ENCODE measurements around the gene PHF8.

The PHF8 gene

GRCh38 chrX:53950130-53950733 lies 94.0 kb downstream of the PHF8 start:
- H3K4me3 ChIP-seq = no peak overlapping the region
- TF ChIP-seq CTCF (IDR thresholded peaks at IDR 0.05) = no peak
- no peak overlapping the region for H3K27ac ChIP-seq
- DNase-seq = no peak
- H3K36me3 ChIP-seq = peaks cover 9 to 22% (median 17%) of the 10 kb centered on the region in 3 donors
- no peaks in the 10 kb centered on the region for H3K9me3 ChIP-seq
- no peaks in the 10 kb centered on the region for H3K4me1 ChIP-seq
- intact Hi-C loops (cut with DNase I; ENCODE audit: low total_unique reads) = no loop called here
- H3K27me3 ChIP-seq = no peaks in the 10 kb centered on the region

- no peaks in the 10 kb centered on the region for H3K4me1 ChIP-seq
- no peaks in the 10 kb centered on the region for H3K27me3 ChIP-seq
- no peak overlapping the region for H3K27ac ChIP-seq
- intact Hi-C loops (cut with DNase I; ENCODE audit: low total_unique reads) = no loop called here
- no peaks in the 10 kb centered on the region for H3K9me3 ChIP-seq
- no peak for DNase-seq
- H3K36me3 ChIP-seq = peaks cover 32 to 57% (median 37%) of the 10 kb centered on the region in 3 donors
- H3K4me3 ChIP-seq = no peak overlapping the region
- no peak for TF ChIP-seq CTCF (IDR thresholded peaks at IDR 0.05)
Observed at GRCh38 chrX:53940180-53940579, 104.1 kb downstream of the PHF8 start.

GRCh38 chrX:53939127-53939526 lies 105.1 kb downstream of the PHF8 start:
- Histone ChIP-seq H3K27me3 (no peaks in the 10 kb centered on the region), H3K36me3 (peaks cover 27 to 49% (median 35%) of the 10 kb centered on the region in 3 donors)

GRCh38 chrX:53930515-53931380 lies 113.5 kb downstream of the PHF8 start:
- Histone ChIP-seq H3K27me3 (no peaks in the 10 kb centered on the region), H3K27ac (no peak overlapping the region), H3K36me3 (no peaks in the 10 kb centered on the region), H3K9me3 (no peaks in the 10 kb centered on the region), H3K4me1 (no peaks in the 10 kb centered on the region), H3K4me3 (no peak overlapping the region)
- no peak for TF ChIP-seq CTCF (IDR thresholded peaks at IDR 0.05)
- DNase-seq = no peak
- intact Hi-C loops (cut with DNase I; ENCODE audit: low total_unique reads) = no loop called here

More at GRCh38 chrX:53939127-53939526, 105.1 kb downstream of the PHF8 start:
- DNase-seq = no peak
- Histone ChIP-seq H3K4me1 (no peaks in the 10 kb centered on the region), H3K27ac (no peak overlapping the region), H3K4me3 (no peak overlapping the region), H3K9me3 (no peaks in the 10 kb centered on the region)
- TF ChIP-seq CTCF (IDR thresholded peaks at IDR 0.05) = no peak
- intact Hi-C loops (cut with DNase I; ENCODE audit: low total_unique reads) = no loop called here

- Histone ChIP-seq H3K27ac (no peak overlapping the region), H3K9me3 (no peaks in the 10 kb centered on the region), H3K27me3 (no peaks in the 10 kb centered on the region), H3K36me3 (no peaks in the 10 kb centered on the region), H3K4me3 (no peak overlapping the region), H3K4me1 (no peaks in the 10 kb centered on the region)
- no peak for TF ChIP-seq CTCF (IDR thresholded peaks at IDR 0.05)
- DNase-seq = no peak
- intact Hi-C loops (cut with DNase I; ENCODE audit: low total_unique reads) = no loop called here
Observed at GRCh38 chrX:53926030-53926429, 118.2 kb downstream of the PHF8 start.

Data from tibial artery (tissue), 4 donors.